AG10803 (cell line): ENCODE results near the gene MAN1B1.

Experiments used
- DNase-seq: peaks from one replicate; pipeline ENCODE4 v3.0.0; 2010; ENCODE audit warnings: low read depth
- H3K4me3 ChIP-seq: 2 replicates; pipeline ENCODE4 v1.5.1; 2011; ENCODE audit warnings: mild to moderate bottlenecking, low read length, control low read depth
- TF ChIP-seq, protein P1 (sequence below): conservative IDR thresholded peaks from 2 replicates; pipeline ENCODE4 v1.5.1; 2011; ENCODE audit warnings: mild to moderate bottlenecking, low read length, control low read depth, inconsistent platforms

MAN1B1 gene

DNA sequence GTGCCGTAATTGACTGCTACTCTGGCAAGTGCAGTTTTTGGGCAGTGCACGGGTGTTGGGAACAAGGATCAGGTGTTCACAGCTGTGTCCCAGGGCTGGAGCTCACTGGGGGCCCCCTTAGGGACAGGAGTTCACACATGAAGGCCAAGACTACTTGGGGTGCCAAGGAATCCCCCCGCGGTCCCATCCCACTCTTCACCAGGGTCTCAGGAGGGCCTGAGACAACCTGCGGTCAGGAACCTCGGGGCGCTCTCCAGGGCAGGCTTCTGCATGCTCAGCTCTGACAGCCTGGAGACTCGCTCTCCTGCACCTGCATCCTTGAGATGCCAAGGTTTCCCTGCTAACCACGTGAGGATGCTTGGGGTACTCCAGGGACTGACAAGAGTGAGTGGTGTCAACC is 2.3 kb upstream of the MAN1B1 start:
- DNase-seq, result no peak
- TF ChIP-seq, protein P1, sequence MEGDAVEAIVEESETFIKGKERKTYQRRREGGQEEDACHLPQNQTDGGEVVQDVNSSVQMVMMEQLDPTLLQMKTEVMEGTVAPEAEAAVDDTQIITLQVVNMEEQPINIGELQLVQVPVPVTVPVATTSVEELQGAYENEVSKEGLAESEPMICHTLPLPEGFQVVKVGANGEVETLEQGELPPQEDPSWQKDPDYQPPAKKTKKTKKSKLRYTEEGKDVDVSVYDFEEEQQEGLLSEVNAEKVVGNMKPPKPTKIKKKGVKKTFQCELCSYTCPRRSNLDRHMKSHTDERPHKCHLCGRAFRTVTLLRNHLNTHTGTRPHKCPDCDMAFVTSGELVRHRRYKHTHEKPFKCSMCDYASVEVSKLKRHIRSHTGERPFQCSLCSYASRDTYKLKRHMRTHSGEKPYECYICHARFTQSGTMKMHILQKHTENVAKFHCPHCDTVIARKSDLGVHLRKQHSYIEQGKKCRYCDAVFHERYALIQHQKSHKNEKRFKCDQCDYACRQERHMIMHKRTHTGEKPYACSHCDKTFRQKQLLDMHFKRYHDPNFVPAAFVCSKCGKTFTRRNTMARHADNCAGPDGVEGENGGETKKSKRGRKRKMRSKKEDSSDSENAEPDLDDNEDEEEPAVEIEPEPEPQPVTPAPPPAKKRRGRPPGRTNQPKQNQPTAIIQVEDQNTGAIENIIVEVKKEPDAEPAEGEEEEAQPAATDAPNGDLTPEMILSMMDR, result no peak

DNA sequence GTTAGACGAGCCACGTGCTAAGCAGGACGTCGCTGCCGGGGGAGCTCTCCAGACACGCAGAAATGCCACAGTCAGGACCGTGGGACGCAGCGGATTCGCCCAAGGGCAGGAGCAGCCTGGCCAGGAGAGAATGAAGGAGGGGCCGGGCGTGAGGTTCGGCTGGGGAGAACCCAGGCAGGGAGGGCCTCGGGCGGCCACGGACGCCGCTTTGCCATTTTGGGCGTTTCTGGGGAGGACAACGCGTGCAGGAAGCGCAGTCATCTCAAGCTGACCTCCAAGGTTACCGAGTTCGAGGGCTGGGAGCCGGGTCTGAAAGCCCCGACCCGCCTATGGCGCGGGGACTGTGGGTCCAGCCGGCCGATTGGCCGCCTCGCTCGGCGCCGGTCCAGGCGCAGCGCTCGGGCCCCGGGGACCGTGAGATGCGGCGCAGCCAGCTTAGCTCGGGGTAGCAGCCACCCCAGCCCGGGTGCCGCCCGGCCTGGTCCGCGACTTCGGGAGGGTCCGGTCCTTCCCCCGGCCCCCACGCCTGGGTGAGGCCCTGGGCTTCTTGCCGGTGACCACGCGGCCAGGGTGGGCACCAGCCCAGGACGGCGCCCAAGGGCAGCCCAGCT is 760 bp upstream of the MAN1B1 start:
- peak; percentile 48 for DNase-seq
- TF ChIP-seq, protein P1, result no peak
- peak overlapping the region; percentile 78 for H3K4me3 ChIP-seq

More for the DNA sequence above, 2.3 kb upstream of the MAN1B1 start:
- H3K4me3 ChIP-seq, result no peak overlapping the region

DNA sequence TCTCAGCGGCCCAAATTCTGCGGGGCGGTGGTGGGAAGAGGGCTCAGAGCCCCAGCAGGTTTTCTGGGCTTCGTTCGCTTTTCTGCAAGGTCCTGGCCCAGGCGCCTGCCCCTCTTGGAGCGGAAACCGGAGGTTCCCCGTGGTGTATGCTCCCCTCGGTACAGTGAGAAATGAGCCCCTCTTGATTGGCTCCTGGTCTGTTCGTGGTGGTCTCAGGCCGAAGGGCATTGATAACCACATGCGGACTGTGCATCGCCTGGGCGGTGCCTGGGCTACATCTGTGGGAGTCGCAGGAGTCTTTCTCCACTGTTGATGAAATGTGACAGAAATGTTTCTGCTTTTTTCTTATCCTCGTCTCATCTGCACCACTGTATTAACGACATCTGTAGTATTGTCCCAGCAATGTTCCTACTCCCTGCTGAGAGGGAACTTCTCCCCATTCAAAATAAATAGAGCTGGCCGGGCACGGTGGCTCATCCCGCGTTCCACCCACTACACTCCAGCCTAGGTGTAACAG is 682 bp downstream of the MAN1B1 start:
- DNase-seq, result no peak
- H3K4me3 ChIP-seq, result peak overlapping the region; percentile 78
- TF ChIP-seq, protein P1, result no peak

DNA sequence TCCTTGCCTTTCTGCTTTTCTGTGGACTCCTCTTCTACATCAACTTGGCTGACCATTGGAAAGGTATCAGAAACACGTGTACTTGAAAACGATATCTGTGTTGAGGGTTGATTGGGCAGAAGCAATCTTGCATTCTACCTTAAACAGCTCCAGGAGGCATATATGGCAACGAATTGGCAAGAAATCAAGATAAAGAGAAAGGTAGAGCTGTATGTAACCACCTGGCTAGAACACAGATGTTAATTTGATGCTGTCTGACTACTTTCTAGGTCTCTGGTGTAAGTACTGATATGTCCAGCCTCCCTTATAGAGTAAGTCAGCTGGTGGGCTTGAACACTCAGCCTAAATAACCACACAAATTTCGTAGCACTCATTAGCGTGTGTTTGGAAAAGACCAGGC is 1.3 kb downstream of the MAN1B1 start:
- peak overlapping the region; percentile 78 for H3K4me3 ChIP-seq
- TF ChIP-seq, protein P1, result no peak
- no peak for DNase-seq

GRCh38 chr9:137089232-137089947 is 2.6 kb downstream of the MAN1B1 start:
- no peak for DNase-seq
- TF ChIP-seq, protein P1, result no peak
- no peak overlapping the region for H3K4me3 ChIP-seq

DNA sequence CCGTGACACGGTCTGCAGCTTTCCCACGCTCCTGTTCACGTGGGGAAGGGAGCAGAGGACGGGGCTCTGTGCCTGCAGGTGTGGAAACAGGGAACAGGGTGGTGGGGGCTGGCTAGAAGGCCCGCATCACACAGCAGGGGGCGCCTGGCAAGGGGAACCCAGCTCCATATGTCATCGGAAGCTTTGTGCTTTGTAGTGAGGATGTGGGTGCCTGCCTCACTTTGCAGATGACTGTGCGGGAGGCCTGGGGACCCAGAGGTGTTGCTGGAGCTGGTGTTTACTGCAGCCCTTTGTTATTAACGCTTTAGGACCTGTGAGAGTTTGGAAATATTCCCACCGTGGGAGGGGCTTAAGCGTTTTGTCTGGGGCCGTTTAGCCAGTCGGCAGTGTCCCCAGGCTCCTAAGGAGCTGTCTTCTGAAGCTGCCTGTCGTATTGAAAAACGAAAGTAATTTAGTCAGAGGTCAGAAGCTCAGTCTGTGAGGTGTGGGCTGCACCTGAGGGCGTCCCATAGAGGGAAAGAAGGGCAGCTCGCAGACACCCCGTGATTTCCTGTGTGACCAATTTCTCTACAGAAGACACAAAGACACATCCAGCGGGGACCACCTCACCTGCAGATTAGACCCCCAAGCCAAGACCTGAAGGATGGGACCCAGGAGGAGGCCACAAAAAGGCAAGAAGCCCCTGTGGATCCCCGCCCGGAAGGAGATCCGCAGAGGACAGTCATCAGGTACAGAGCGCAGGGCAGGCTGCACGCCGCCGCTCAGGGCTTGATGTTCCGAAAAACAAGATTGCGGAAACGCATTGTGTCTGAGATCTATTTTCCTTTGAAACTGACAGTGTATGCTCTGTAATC is 9.1 kb downstream of the MAN1B1 start:
- no peak overlapping the region for H3K4me3 ChIP-seq
- no peak for DNase-seq
- TF ChIP-seq, protein P1, result no peak
